HCT116 (cell line): ENCODE results near the gene ZNG1B. TPM values are rescaled to one million over a fixed set of nuclear protein-coding genes. Genes with fewer than 3 reads are reported as not detected.

Source experiments
- ATAC-seq: fragments of 200-7000 bp; cut with Tn5 transposase; 2 replicates; pipeline ENCODE4 v1.9.1; 2020; ENCODE audit warnings: mild to moderate bottlenecking, moderate library complexity
- BruUV-seq: library from RNA; stranded (reverse); fragments of 400-500 nt; replicated peaks from 2 replicates; lab custom pipeline; 2021; lab: Mats Ljungman, UMichigan
- CTCF ChIA-PET: fragments of 300-600 bp; sonication (Branson Sonifier 250); formaldehyde crosslinking; loops from one replicate; lab custom pipeline; 2021; ENCODE audit warnings: antibody characterized with exemption; lab: Charles Lee
- POLR2A ChIA-PET: fragments of 300-600, 350-600 bp; sonication (Branson Sonifier 250); formaldehyde crosslinking; loops from one replicate; lab custom pipeline; 2021; ENCODE audit warnings: antibody characterized with exemption; lab: Charles Lee
- RAD21 ChIA-PET, 2 experiments: fragments of 300-600 bp; sonication (Branson Sonifier 250); formaldehyde crosslinking; loops; one replicate each; lab custom pipeline; 2023; ENCODE audit warnings: low total read pairs in 2 of 2; ENCODE audit not compliant: uncharacterized antibody in 2 of 2, unreplicated experiment in 2 of 2, low non-redundant PET in 1 of 2; lab: Charles Lee
- DNase-seq: peaks from one replicate; pipeline ENCODE4 v3.0.0-alpha.2; 2010; ENCODE audit warnings: low read depth, low spot score
- H2AFZ ChIP-seq: fragments of 200-600 bp; shearing (Covaris generic), sonication (generic); 2 replicates; pipeline ENCODE4 v1.6.1; 2017; ENCODE audit warnings: low read depth, mixed run types, mixed read lengths, antibody characterized with exemption, low read length; ENCODE audit not compliant: poor library complexity, severe bottlenecking
- H3K27ac ChIP-seq: 2 replicates; pipeline ENCODE4 v1.5.1; 2012; ENCODE audit warnings: low read depth, low read length
- H3K27me3 ChIP-seq: fragments of 200-600 bp; sonication (generic); 2 replicates; pipeline ENCODE4 v1.6.1; 2016; ENCODE audit warnings: mixed run types, low read length, mixed read lengths; ENCODE audit not compliant: insufficient read depth
- H3K36me3 ChIP-seq, 2 experiments: fragments of 200-500 bp in 1 of 2; fragments of 200-600 bp in 1 of 2; sonication (Bioruptor generic) in 1 of 2; sonication (generic) in 1 of 2; 2 replicates each; pipeline versions ENCODE4 v1.5.1 to v1.6.1; 2014 to 2016; ENCODE audit warnings: low read length in 2 of 2, inconsistent platforms in 1 of 2, mixed read lengths in 1 of 2, mixed run types in 1 of 2; ENCODE audit not compliant: insufficient read depth in 2 of 2, control insufficient read depth in 1 of 2
- H3K4me1 ChIP-seq, 2 experiments: fragments of 200-600 bp in 1 of 2; sonication (generic) in 1 of 2; 2 replicates each; pipeline versions ENCODE4 v1.5.1 to v1.6.1; 2012 to 2017; ENCODE audit warnings: low read length in 2 of 2, inconsistent platforms in 1 of 2, mild to moderate bottlenecking in 1 of 2, mixed read lengths in 1 of 2, mixed run types in 1 of 2, moderate library complexity in 1 of 2; ENCODE audit not compliant: insufficient read depth in 2 of 2, control insufficient read depth in 1 of 2
- H3K4me2 ChIP-seq: fragments of 200-600 bp; sonication (generic); 2 replicates; pipeline ENCODE4 v1.6.1; 2017; ENCODE audit warnings: mixed run types, low read length, mixed read lengths
- H3K4me3 ChIP-seq, 2 experiments: fragments of 200-600 bp in 1 of 2; sonication (generic) in 1 of 2; replicated peaks in 1 of 2; 2 replicates each; pipeline ENCODE4 v1.5.1; 2011 to 2016; ENCODE audit warnings: low read length in 2 of 2, control low read depth in 1 of 2, low read depth in 1 of 2, mild to moderate bottlenecking in 1 of 2, mixed read lengths in 1 of 2, mixed run types in 1 of 2
- H3K79me2 ChIP-seq: fragments of 200-600 bp; sonication (generic); 2 replicates; pipeline ENCODE4 v1.6.1; 2017; ENCODE audit warnings: mild to moderate bottlenecking, mixed run types, low read length, moderate library complexity, mixed read lengths; ENCODE audit not compliant: insufficient read depth
- H3K9ac ChIP-seq: fragments of 200-600 bp; sonication (generic); 2 replicates; pipeline ENCODE4 v1.6.1; 2016; ENCODE audit warnings: low read length, mixed read lengths
- H3K9me2 ChIP-seq: fragments of 200-600 bp; sonication (generic), shearing (Covaris generic); 2 replicates; pipeline ENCODE4 v1.6.1; 2017; ENCODE audit warnings: mixed run types, mild to moderate bottlenecking, moderate library complexity; ENCODE audit not compliant: insufficient read depth
- H3K9me3 ChIP-seq, 2 experiments: fragments of 200-500 bp in 1 of 2; fragments of 200-600 bp in 1 of 2; sonication (Bioruptor generic) in 1 of 2; sonication (generic) in 1 of 2; 2 replicates each; pipeline ENCODE4 v1.6.1; 2014 to 2017; ENCODE audit warnings: low read length in 2 of 2, mixed read lengths in 2 of 2, inconsistent platforms in 1 of 2, low read depth in 1 of 2, mild to moderate bottlenecking in 1 of 2, mixed run types in 1 of 2, moderate library complexity in 1 of 2; ENCODE audit not compliant: control insufficient read depth in 1 of 2, insufficient read depth in 1 of 2
- H4K20me1 ChIP-seq: fragments of 200-600 bp; sonication (generic), shearing (Covaris generic); 2 replicates; pipeline ENCODE4 v1.6.1; 2017; ENCODE audit warnings: mixed run types, mild to moderate bottlenecking, moderate library complexity; ENCODE audit not compliant: insufficient read depth
- CBX3 ChIP-seq: IDR thresholded peaks from 2 replicates; pipeline ENCODE4 v1.6.1; 2012; ENCODE audit warnings: low read depth
- CEBPB ChIP-seq: IDR thresholded peaks from 2 replicates; pipeline ENCODE4 v1.6.1; 2012; ENCODE audit warnings: low read depth
- EGR1 ChIP-seq: IDR thresholded peaks from 2 replicates; pipeline ENCODE4 v1.6.1; 2012; ENCODE audit warnings: low read depth
- ELF1 ChIP-seq: IDR thresholded peaks from 2 replicates; pipeline ENCODE4 v1.6.1; 2012; ENCODE audit warnings: low read depth, borderline replicate concordance
- EZH2 ChIP-seq: fragments of 200-600 bp; sonication (generic); IDR thresholded peaks from 2 replicates; pipeline ENCODE4 v1.6.1; 2017; ENCODE audit warnings: antibody characterized with exemption, mixed run types
- EZH2phosphoT487 ChIP-seq: fragments of 200-600 bp; IDR thresholded peaks from 2 replicates; pipeline ENCODE4 v1.6.1; 2018; ENCODE audit warnings: antibody characterized with exemption, borderline replicate concordance
- FOSL1 ChIP-seq: IDR thresholded peaks from 2 replicates; pipeline ENCODE4 v1.6.1; 2012; ENCODE audit warnings: low read depth
- JUND ChIP-seq: IDR thresholded peaks from 2 replicates; pipeline ENCODE4 v1.6.1; 2012
- POLR2A ChIP-seq: IDR thresholded peaks from 2 replicates; pipeline ENCODE4 v1.7.0; 2011; ENCODE audit warnings: borderline replicate concordance; ENCODE audit not compliant: insufficient read depth, insufficient read length; ENCODE audit errors: extremely low read depth
- POLR2AphosphoS5 ChIP-seq: IDR thresholded peaks from 2 replicates; pipeline ENCODE4 v1.6.1; 2011; ENCODE audit warnings: mild to moderate bottlenecking, low read depth, low read length, moderate library complexity
- RAD21 ChIP-seq: IDR thresholded peaks from 2 replicates; pipeline ENCODE4 v1.6.1; 2012; ENCODE audit warnings: low read depth, mild to moderate bottlenecking
- SP1 ChIP-seq: IDR thresholded peaks from 2 replicates; pipeline ENCODE4 v1.6.1; 2012; ENCODE audit warnings: low read depth
- SRF ChIP-seq: IDR thresholded peaks from 2 replicates; pipeline ENCODE4 v1.6.1; 2012; ENCODE audit warnings: low read depth
- TCF7L2 ChIP-seq: IDR thresholded peaks from 2 replicates; pipeline ENCODE4 v1.7.0; 2011; ENCODE audit warnings: borderline replicate concordance, inconsistent platforms; ENCODE audit not compliant: insufficient read depth, insufficient read length; ENCODE audit errors: extremely low read depth
- ZFX ChIP-seq: fragments of 450-650 bp; IDR thresholded peaks from 2 replicates; pipeline ENCODE4 v1.6.1; 2017
- ZNF274 ChIP-seq: fragments of 200-500 bp; sonication (Bioruptor generic); IDR thresholded peaks from 2 replicates; pipeline ENCODE4 v1.6.1; 2014; ENCODE audit warnings: mild to moderate bottlenecking, low read depth, low read length, inconsistent platforms
- intact Hi-C: fragments of 100-400 bp; cut with micrococcal nuclease; formaldehyde crosslinking; loops from 2 replicates; pipeline ENCODE4 v1.10.0; 2022
- total RNA-seq: library from RNA; stranded (reverse); gene quantifications from one replicate; pipeline ENCODE4 v1.2.1, GENCODE V29; 2021; ENCODE audit not compliant: unreplicated experiment
- TF ChIP-seq, protein P1 (sequence below), 3 experiments: fragments of 200-600 bp in 1 of 3; sonication (generic) in 1 of 3; IDR thresholded peaks in 2 of 3; conservative IDR thresholded peaks in 1 of 3; 2 replicates each; pipeline ENCODE4 v1.5.1; 2012 to 2017; ENCODE audit warnings: low read depth in 2 of 3, low read length in 2 of 3, antibody characterized with exemption in 1 of 3, borderline replicate concordance in 1 of 3, control low read depth in 1 of 3, mild to moderate bottlenecking in 1 of 3, mixed read lengths in 1 of 3, mixed run types in 1 of 3, moderate library complexity in 1 of 3; ENCODE audit not compliant: insufficient read depth in 1 of 3
- TF ChIP-seq, protein P2 (sequence below): IDR thresholded peaks from 2 replicates; pipeline ENCODE4 v1.6.1; 2012; ENCODE audit warnings: low read depth
- TF ChIP-seq, protein P3 (sequence below): IDR thresholded peaks from 2 replicates; pipeline ENCODE4 v1.6.1; 2012
- TF ChIP-seq, protein P4 (sequence below): IDR thresholded peaks from 2 replicates; pipeline ENCODE4 v1.6.1; 2012

ZNG1B gene
- total RNA-seq, 1 experiment from 2014 or later: 39.9 TPM

DNA sequence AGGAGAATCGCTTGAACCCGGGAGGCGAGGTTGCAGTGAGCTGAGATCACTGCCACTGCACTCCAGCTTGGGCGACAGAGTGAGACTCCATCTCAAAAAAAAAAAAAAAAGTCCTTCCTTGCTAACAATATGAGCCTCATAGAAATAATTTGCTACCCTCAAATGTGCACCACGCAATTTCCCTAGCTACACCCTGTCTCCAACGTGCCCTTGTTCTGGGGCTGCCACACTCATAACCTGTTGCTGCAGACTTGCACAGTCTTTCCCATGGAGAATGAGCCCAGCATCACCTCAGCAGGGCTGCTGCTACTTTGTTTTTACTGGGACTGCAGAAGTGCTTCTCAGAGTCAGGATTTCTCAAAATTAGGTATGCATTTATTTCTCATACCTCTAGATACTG, 46.4 kb upstream of the ZNG1B start:
- no peaks in the 10 kb centered on the region; a peak in 1 of 4 replicates for H3K9me3 ChIP-seq
- TF ChIP-seq ZNF274 (no peak), POLR2AphosphoS5 (no peak), TCF7L2 (no peak), EZH2phosphoT487 (no peak), CEBPB (no peak), EZH2 (no peak), JUND (no peak), CBX3 (no peak), SRF (no peak), POLR2A (no peak), FOSL1 (no peak), RAD21 (no peak), SP1 (no peak), ELF1 (no peak), ZFX (no peak), EGR1 (no peak)
- TF ChIP-seq, protein P1, sequence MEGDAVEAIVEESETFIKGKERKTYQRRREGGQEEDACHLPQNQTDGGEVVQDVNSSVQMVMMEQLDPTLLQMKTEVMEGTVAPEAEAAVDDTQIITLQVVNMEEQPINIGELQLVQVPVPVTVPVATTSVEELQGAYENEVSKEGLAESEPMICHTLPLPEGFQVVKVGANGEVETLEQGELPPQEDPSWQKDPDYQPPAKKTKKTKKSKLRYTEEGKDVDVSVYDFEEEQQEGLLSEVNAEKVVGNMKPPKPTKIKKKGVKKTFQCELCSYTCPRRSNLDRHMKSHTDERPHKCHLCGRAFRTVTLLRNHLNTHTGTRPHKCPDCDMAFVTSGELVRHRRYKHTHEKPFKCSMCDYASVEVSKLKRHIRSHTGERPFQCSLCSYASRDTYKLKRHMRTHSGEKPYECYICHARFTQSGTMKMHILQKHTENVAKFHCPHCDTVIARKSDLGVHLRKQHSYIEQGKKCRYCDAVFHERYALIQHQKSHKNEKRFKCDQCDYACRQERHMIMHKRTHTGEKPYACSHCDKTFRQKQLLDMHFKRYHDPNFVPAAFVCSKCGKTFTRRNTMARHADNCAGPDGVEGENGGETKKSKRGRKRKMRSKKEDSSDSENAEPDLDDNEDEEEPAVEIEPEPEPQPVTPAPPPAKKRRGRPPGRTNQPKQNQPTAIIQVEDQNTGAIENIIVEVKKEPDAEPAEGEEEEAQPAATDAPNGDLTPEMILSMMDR (IDR thresholded peaks at IDR 0.05 in 2 of 3, conservative IDR thresholded peaks at IDR 0.05 in 1 of 3; ENCODE audit: borderline replicate concordance in 1 of 3, insufficient read depth in 1 of 3, low read depth in 2 of 3, low read length in 2 of 3): no peak
- TF ChIP-seq, protein P2, sequence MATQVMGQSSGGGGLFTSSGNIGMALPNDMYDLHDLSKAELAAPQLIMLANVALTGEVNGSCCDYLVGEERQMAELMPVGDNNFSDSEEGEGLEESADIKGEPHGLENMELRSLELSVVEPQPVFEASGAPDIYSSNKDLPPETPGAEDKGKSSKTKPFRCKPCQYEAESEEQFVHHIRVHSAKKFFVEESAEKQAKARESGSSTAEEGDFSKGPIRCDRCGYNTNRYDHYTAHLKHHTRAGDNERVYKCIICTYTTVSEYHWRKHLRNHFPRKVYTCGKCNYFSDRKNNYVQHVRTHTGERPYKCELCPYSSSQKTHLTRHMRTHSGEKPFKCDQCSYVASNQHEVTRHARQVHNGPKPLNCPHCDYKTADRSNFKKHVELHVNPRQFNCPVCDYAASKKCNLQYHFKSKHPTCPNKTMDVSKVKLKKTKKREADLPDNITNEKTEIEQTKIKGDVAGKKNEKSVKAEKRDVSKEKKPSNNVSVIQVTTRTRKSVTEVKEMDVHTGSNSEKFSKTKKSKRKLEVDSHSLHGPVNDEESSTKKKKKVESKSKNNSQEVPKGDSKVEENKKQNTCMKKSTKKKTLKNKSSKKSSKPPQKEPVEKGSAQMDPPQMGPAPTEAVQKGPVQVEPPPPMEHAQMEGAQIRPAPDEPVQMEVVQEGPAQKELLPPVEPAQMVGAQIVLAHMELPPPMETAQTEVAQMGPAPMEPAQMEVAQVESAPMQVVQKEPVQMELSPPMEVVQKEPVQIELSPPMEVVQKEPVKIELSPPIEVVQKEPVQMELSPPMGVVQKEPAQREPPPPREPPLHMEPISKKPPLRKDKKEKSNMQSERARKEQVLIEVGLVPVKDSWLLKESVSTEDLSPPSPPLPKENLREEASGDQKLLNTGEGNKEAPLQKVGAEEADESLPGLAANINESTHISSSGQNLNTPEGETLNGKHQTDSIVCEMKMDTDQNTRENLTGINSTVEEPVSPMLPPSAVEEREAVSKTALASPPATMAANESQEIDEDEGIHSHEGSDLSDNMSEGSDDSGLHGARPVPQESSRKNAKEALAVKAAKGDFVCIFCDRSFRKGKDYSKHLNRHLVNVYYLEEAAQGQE: no peak
- TF ChIP-seq, protein P3, sequence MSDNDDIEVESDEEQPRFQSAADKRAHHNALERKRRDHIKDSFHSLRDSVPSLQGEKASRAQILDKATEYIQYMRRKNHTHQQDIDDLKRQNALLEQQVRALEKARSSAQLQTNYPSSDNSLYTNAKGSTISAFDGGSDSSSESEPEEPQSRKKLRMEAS: no peak
- TF ChIP-seq, protein P4, sequence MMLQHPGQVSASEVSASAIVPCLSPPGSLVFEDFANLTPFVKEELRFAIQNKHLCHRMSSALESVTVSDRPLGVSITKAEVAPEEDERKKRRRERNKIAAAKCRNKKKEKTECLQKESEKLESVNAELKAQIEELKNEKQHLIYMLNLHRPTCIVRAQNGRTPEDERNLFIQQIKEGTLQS: no peak
- no peaks in the 10 kb centered on the region for H3K27me3 ChIP-seq
- no peaks in the 10 kb centered on the region for H3K36me3 ChIP-seq
- ATAC-seq (no peak), DNase-seq (no peak)
- no peaks in the 10 kb centered on the region for H4K20me1 ChIP-seq
- no peaks in the 10 kb centered on the region for H3K9me2 ChIP-seq
- POLR2A ChIA-PET: no interaction called here
- RAD21 ChIA-PET: no interaction called here
- no peak overlapping the region for H3K27ac ChIP-seq
- H3K4me1 ChIP-seq: no peaks in the 10 kb centered on the region
- no peak overlapping the region for H3K9ac ChIP-seq
- no TSS peak for BruUV-seq
- no peak overlapping the region for H3K4me2 ChIP-seq
- no peaks in the 10 kb centered on the region for H3K79me2 ChIP-seq
- intact Hi-C loops: loop anchor here (5.0 kb wide), 3 partner anchors 189 to 309 kb away; no protein-coding TSS in a partner anchor
- CTCF ChIA-PET: interaction anchor here (1.1 to 3.2 kb wide), 5 partner anchors 8 to 252 kb away, joined by 3 to 30 read pairs (median 9); no protein-coding TSS in a partner anchor
- no peak overlapping the region for H3K4me3 ChIP-seq
- H2AFZ ChIP-seq: no peak overlapping the region
